SK-N-SH (cell line): Measurements from ENCODE around the gene NMNAT2.

Experiments used
- CTCF ChIP-seq: fragments of 200-600 bp; sonication (generic); IDR thresholded peaks from 2 replicates; pipeline ENCODE4 v1.6.1; 2017; ENCODE audit warnings: antibody characterized with exemption, mild to moderate bottlenecking, moderate library complexity
- ELF1 ChIP-seq: IDR thresholded peaks from 2 replicates; pipeline ENCODE4 v1.4.0; 2012
- EZH2phosphoT487 ChIP-seq: fragments of 200-600 bp; sonication (generic); IDR thresholded peaks from 2 replicates; pipeline ENCODE4 v1.6.1; 2017; ENCODE audit warnings: low read depth, mixed run types, mild to moderate bottlenecking, antibody characterized with exemption, moderate library complexity, borderline replicate concordance
- FOXJ3 ChIP-seq: sonication (generic); formaldehyde crosslinking; IDR thresholded peaks from 2 replicates; pipeline ENCODE4 v1.5.1; 2020; ENCODE audit warnings: mild to moderate bottlenecking, missing genetic modification reagents
- FOXM1 ChIP-seq: IDR thresholded peaks from 2 replicates; pipeline ENCODE4 v1.4.0; 2012; ENCODE audit warnings: low read depth, mild to moderate bottlenecking
- NFIC ChIP-seq: IDR thresholded peaks from 2 replicates; pipeline ENCODE4 v1.4.0; 2012; ENCODE audit warnings: borderline replicate concordance
- SIN3A ChIP-seq: IDR thresholded peaks from 2 replicates; pipeline ENCODE4 v1.6.1; 2012; ENCODE audit warnings: low read depth, mild to moderate bottlenecking, low read length, moderate library complexity, borderline replicate concordance
- SMC3 ChIP-seq: IDR thresholded peaks from 2 replicates; pipeline ENCODE4 v1.6.1; 2012; ENCODE audit warnings: low read depth, low read length, improper control_type of control experiment
- USF2 ChIP-seq: fragments of 150-350 bp; IDR thresholded peaks from 2 replicates; pipeline ENCODE4 v1.6.1; 2017; ENCODE audit warnings: antibody characterized with exemption, low read length, low read depth, borderline replicate concordance

GRCh38 chr1:183284086-183284485, 134.1 kb downstream of the NMNAT2 start:
- TF ChIP-seq CTCF (no peak), SMC3 (no peak), ELF1 (no peak), SIN3A (no peak), NFIC (no peak), FOXM1 (no peak), FOXJ3 (CRISPR knock-in tag) (no peak), EZH2phosphoT487 (no peak), USF2 (no peak)
